Ectodermal cell (in vitro differentiated cells): ENCODE data around the gene FARP1.

ENCODE experiments used
- H3K27ac ChIP-seq: 2 replicates; pipeline ENCODE4 v1.7.0; 2013; ENCODE audit warnings: mild to moderate bottlenecking, low read depth, low read length; ENCODE audit not compliant: insufficient read depth, poor library complexity, severe bottlenecking
- H3K27me3 ChIP-seq: 2 replicates; pipeline ENCODE4 v1.7.0; 2013; ENCODE audit warnings: mild to moderate bottlenecking, low read length; ENCODE audit not compliant: insufficient read depth, control insufficient read depth, poor library complexity, severe bottlenecking
- H3K36me3 ChIP-seq: one replicate; pipeline ENCODE4 v1.7.0; 2013; ENCODE audit warnings: low read length; ENCODE audit not compliant: control insufficient read depth, insufficient read depth
- H3K4me1 ChIP-seq: one replicate; pipeline ENCODE4 v1.7.0; 2013; ENCODE audit warnings: low read length; ENCODE audit not compliant: control insufficient read depth, insufficient read depth
- H3K4me3 ChIP-seq: 2 replicates; pipeline ENCODE4 v1.7.0; 2013; ENCODE audit warnings: low read depth, low read length, control low read depth; ENCODE audit not compliant: insufficient read depth
- H3K9me3 ChIP-seq: 2 replicates; pipeline ENCODE4 v1.7.0; 2013; ENCODE audit warnings: mild to moderate bottlenecking, low read length, moderate library complexity; ENCODE audit not compliant: control insufficient read depth
- WGBS, 2 experiments: methylation state at CpG; one replicate each; pipeline ENCODE4 v1.1.7; 2013; ENCODE audit warnings: missing lambda C conversion rate in 2 of 2; 5-methylcytosine and 5-hydroxymethylcytosine counted together

The FARP1 gene

DNA sequence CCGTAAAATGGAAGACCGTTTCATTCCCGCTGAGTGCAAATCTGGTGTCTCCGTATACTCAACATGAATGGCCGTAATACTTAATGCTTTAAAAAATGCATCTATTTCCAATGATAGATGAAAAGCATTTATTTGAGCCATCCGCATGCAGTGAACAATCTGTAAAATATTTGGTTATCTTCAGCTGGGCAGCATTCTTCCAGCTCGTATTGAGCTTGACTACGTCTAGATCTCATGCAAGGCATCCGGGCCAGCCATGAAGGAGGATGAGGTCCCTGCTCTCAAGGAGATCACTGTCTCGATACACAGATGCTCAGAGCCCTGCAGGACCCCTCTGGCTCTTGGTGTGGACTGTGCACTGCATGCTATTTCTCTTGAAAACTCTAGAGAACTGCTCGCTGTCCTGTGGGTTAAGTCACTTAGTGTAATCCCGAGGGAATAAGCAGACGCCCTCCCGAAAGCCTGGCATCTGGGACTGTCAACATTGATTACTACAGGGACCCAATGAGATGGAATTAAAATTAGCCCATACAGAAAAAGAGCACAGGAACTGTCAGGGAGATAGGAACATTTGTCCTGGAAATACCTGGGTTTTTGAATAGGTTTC is 146.5 kb downstream of the FARP1 start:
- 95% methylated on average over 14 of the region's 14 CpGs for WGBS, 2 experiments
- H3K36me3 ChIP-seq = no peaks in the 10 kb centered on the region
- H3K27me3 ChIP-seq = no peaks in the 10 kb centered on the region
- peaks cover 22% of the 10 kb centered on the region for H3K4me1 ChIP-seq
- no peak overlapping the region for H3K27ac ChIP-seq
- H3K4me3 ChIP-seq = no peak overlapping the region
- no peaks in the 10 kb centered on the region for H3K9me3 ChIP-seq

DNA sequence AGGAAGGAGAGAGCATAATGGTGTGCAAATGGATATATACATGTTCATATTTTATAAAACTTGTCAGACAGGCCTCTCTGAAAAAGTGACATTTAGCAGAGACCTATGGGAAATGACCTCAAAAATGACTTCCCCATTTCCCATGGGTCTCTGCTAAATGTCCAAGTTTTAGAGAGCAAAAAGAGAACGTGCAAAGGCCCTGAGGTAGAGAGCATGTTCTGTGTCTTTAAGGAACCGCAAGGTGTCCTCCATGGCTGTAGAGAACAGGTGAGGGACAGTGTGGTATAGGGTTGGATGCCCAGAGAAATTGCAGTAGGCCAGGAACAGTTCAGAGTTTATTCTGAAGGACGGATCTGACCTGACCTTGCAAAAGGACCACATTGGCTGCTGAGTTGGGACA is 147.4 kb downstream of the FARP1 start:
- no peaks in the 10 kb centered on the region for H3K27me3 ChIP-seq
- no peaks in the 10 kb centered on the region for H3K9me3 ChIP-seq
- H3K4me3 ChIP-seq = no peak overlapping the region
- 96 to 98% methylated on average over 3 of the region's 3 CpGs for WGBS, 2 experiments
- H3K27ac ChIP-seq = no peak overlapping the region
- no peaks in the 10 kb centered on the region for H3K36me3 ChIP-seq
- H3K4me1 ChIP-seq = peaks cover 20% of the 10 kb centered on the region

GRCh38 chr13:98291658-98292057 is 148.8 kb downstream of the FARP1 start:
- 49 to 64% methylated on average over 2 of the region's 2 CpGs for WGBS, 2 experiments
- Histone ChIP-seq H3K36me3 (no peaks in the 10 kb centered on the region), H3K4me1 (peaks cover 8% of the 10 kb centered on the region), H3K27me3 (no peaks in the 10 kb centered on the region), H3K9me3 (no peaks in the 10 kb centered on the region), H3K4me3 (no peak overlapping the region), H3K27ac (peak overlapping the region; percentile 26)

- no peaks in the 10 kb centered on the region for H3K27me3 ChIP-seq
- no peak overlapping the region for H3K4me3 ChIP-seq
- WGBS, 2 experiments = 89 to 91% methylated on average over 2 of the region's 2 CpGs
- H3K9me3 ChIP-seq = no peaks in the 10 kb centered on the region
- peaks cover 12% of the 10 kb centered on the region for H3K4me1 ChIP-seq
- no peaks in the 10 kb centered on the region for H3K36me3 ChIP-seq
- H3K27ac ChIP-seq = no peak overlapping the region
These were observed 150.2 kb downstream of the FARP1 start for GRCh38 chr13:98293103-98293502.

DNA sequence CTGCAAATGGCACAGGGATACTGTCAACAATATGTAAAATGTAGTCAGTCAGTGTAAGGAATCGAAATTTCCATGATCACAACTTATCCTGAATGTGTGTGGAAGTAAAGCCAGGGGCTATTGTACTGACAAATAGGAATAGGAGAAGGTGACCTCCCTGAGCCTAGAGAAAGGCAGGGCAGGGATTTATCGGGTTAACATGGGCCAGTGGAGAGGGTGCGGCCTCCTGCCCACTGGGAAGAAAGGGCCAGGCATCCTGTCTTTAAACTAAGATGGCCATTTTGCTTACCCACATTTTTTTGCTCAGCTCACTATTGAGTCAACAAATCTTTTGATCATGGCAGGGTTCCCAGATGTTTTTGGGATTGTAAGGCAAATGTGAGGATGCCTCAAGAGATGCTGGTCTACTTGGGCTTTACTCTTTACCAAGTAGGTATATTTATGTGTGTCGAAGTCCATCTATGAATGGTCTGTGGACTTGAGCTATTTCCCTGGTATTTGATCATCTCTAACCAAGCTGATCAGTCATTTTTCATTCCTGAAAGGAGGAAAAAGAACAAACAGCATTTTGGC is 150.8 kb downstream of the FARP1 start:
- Histone ChIP-seq H3K27me3 (no peaks in the 10 kb centered on the region), H3K36me3 (no peaks in the 10 kb centered on the region), H3K4me1 (peaks cover 12% of the 10 kb centered on the region), H3K9me3 (no peaks in the 10 kb centered on the region), H3K27ac (no peak overlapping the region), H3K4me3 (no peak overlapping the region)
- 91% methylated on average over 4 of the region's 4 CpGs for WGBS, 2 experiments

- 90 to 93% methylated on average over 2 of the region's 2 CpGs for WGBS, 2 experiments
These were observed 152.5 kb downstream of the FARP1 start for GRCh38 chr13:98295371-98295770.

GRCh38 chr13:98297051-98297450 is 154.2 kb downstream of the FARP1 start:
- Histone ChIP-seq H3K4me1 (peaks cover 13% of the 10 kb centered on the region), H3K4me3 (no peak overlapping the region), H3K27ac (no peak overlapping the region), H3K27me3 (no peaks in the 10 kb centered on the region), H3K36me3 (no peaks in the 10 kb centered on the region), H3K9me3 (no peaks in the 10 kb centered on the region)
- 75 to 81% methylated on average over 5 of the region's 5 CpGs for WGBS, 2 experiments

More at GRCh38 chr13:98295371-98295770, 152.5 kb downstream of the FARP1 start:
- no peaks in the 10 kb centered on the region for H3K27me3 ChIP-seq
- H3K27ac ChIP-seq = no peak overlapping the region
- H3K36me3 ChIP-seq = no peaks in the 10 kb centered on the region
- H3K4me1 ChIP-seq = peaks cover 21% of the 10 kb centered on the region
- no peak overlapping the region for H3K4me3 ChIP-seq
- H3K9me3 ChIP-seq = no peaks in the 10 kb centered on the region

- Histone ChIP-seq H3K27ac (no peak overlapping the region), H3K4me1 (peaks cover 13% of the 10 kb centered on the region), H3K36me3 (no peaks in the 10 kb centered on the region), H3K27me3 (no peaks in the 10 kb centered on the region), H3K4me3 (no peak overlapping the region), H3K9me3 (no peaks in the 10 kb centered on the region)
- 92 to 93% methylated on average over 8 to 9 of the region's 9 CpGs for WGBS, 2 experiments
These were observed 154.9 kb downstream of the FARP1 start for GRCh38 chr13:98297745-98298144.

DNA sequence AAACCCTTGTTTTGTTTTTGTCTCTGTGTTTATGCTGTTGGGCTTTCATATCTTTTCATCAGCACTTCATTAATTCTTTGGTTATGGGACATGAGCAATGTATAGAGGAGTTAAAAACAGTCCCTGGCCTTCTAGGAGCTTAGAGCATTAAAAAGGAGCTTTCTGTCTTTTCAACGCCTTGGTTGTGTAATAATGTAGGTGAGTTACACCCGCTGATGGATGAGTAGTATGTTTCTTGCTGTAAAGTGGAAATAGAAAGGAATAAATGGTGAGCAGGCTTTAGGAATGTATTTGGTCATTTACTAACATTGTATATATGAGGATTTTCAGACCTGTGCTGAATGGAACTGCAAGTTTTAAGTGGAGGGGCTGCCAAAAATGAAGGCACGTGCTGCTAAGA is 155.7 kb downstream of the FARP1 start:
- H3K4me1 ChIP-seq = peaks cover 14% of the 10 kb centered on the region
- 63 to 64% methylated on average over 3 of the region's 3 CpGs for WGBS, 2 experiments

DNA sequence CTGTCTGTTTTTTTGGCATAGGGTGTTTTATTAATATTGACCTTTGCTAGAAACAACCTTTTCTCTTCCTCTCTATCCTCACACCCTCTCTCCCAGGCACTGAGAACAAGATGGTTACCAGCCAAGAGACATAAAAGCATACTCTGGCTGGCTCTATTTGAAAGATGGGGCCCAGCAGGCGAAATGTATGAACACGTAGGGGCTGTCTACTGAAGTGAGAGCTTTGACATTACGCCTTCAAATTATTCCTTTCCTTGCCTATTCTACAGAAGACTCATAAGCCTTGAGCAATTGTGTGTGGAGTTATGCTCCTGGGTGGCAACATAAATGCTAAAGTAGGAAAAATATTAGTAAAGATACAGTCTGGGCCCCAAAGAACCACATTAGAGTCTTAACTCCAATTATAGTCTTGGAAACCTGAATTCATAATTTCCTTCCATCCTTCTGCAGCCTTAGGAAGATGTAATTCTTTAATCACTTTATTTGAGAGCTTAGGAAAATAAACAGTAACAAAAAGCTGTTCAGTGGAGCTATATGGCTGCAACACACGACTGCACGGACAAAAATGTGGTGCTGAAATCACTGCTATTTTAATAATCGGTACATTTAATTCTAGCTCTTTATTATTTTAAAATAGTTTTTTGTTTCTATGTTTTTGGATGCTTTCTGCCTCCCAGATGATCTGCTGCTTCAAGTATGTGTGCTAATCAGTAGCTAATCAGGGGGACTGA is 156.5 kb downstream of the FARP1 start:
- H3K27ac ChIP-seq = no peak overlapping the region
- WGBS, 2 experiments = 90 to 94% methylated on average over 4 to 6 of the region's 6 CpGs
- no peaks in the 10 kb centered on the region for H3K36me3 ChIP-seq
- peaks cover 17% of the 10 kb centered on the region for H3K4me1 ChIP-seq
- no peaks in the 10 kb centered on the region for H3K27me3 ChIP-seq
- H3K9me3 ChIP-seq = no peaks in the 10 kb centered on the region
- H3K4me3 ChIP-seq = no peak overlapping the region

More for the DNA sequence above, 155.7 kb downstream of the FARP1 start:
- Histone ChIP-seq H3K36me3 (no peaks in the 10 kb centered on the region), H3K27ac (no peak overlapping the region), H3K4me3 (no peak overlapping the region), H3K27me3 (no peaks in the 10 kb centered on the region), H3K9me3 (no peaks in the 10 kb centered on the region)
